IMR-90 (cell line): ENCODE data around the gene OSM.

ENCODE experiments used
- CTCF ChIP-seq: conservative IDR thresholded peaks from 2 replicates; pipeline ENCODE4 v1.5.1; 2012; ENCODE audit warnings: mild to moderate bottlenecking, low read depth, low read length, improper control_type of control experiment
- POLR2A ChIP-seq: IDR thresholded peaks from 2 replicates; pipeline ENCODE4 v1.6.1; 2012; ENCODE audit warnings: mild to moderate bottlenecking, low read depth, low read length
- RCOR1 ChIP-seq: IDR thresholded peaks from 2 replicates; pipeline ENCODE4 v1.6.1; 2012; ENCODE audit warnings: mild to moderate bottlenecking, low read length, improper control_type of control experiment; ENCODE audit not compliant: insufficient replicate concordance
- RFX5 ChIP-seq: IDR thresholded peaks from 2 replicates; pipeline ENCODE4 v1.8.0; 2012; ENCODE audit warnings: low read depth, mild to moderate bottlenecking, low read length, moderate library complexity
- SMC3 ChIP-seq: fragments of 150-350 bp; IDR thresholded peaks from 2 replicates; pipeline ENCODE4 v1.6.1; 2016; ENCODE audit warnings: low read depth, mild to moderate bottlenecking, antibody characterized with exemption, low read length, moderate library complexity
- USF2 ChIP-seq: fragments of 150-350 bp; IDR thresholded peaks from 2 replicates; pipeline ENCODE4 v1.6.1; 2017; ENCODE audit warnings: mild to moderate bottlenecking, antibody characterized with exemption, low read length, low read depth

- TF ChIP-seq RFX5 (no peak), RCOR1 (no peak), SMC3 (no peak), CTCF (no peak), POLR2A (no peak), USF2 (no peak)
These were observed 16.0 kb upstream of the OSM start for GRCh38 chr22:30282616-30283046.
